Measurements from ENCODE around the gene EXOSC3.

Gene EXOSC3

DNA sequence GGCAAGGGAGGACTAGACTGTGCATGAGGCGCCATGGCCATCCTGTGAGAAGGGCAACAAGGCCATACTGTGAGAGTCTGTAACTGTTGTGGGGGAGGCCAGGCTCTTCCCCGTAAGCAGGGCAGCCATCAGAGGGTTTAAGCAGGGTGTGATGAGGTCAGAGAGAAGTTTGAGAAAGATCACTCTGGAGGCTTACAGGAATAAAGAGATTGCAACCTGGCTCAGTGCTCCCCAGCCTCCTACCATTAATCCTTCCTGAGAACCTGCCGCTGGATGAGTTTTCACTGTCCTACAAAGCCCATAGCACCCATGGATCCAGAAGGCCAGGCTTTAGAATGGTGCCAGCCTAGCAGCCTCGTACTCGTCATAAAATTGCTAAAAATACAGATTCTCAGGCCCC, 45.6 kb downstream of the EXOSC3 start:
- DNase-seq (ENCODE audit: low read depth in 3 of 3, low spot score in 1 of 3): no peak

DNA sequence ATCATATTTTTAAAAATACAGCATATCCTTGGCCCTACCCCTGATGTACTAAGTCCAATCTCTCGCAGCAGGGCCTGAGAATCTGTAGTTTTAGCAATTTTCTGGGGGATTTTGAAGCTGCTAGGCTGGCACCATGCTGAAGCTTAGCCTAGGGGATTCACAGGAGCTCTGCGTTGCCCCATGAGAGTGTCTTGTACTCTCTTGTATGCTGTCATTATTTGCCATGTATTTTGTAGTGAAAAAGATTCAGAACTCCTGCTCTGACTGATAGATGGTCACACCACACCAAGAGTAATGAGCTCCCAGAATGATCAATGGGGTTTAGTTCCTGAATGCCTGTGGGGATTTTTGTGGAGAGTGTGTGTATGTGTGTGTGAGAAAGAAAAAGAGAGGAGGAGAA, 51.9 kb downstream of the EXOSC3 start:
- no peak for DNase-seq (ENCODE audit: low read depth in 3 of 3, low spot score in 1 of 3)

GRCh38 chr9:37732086-37732741, 52.6 kb downstream of the EXOSC3 start:
- DNase-seq (ENCODE audit: low read depth in 3 of 3, low spot score in 1 of 3): no peak

GRCh38 chr9:37730839-37731238, 54.0 kb downstream of the EXOSC3 start:
- no peak for DNase-seq (ENCODE audit: low read depth in 3 of 3, low spot score in 1 of 3)

DNA sequence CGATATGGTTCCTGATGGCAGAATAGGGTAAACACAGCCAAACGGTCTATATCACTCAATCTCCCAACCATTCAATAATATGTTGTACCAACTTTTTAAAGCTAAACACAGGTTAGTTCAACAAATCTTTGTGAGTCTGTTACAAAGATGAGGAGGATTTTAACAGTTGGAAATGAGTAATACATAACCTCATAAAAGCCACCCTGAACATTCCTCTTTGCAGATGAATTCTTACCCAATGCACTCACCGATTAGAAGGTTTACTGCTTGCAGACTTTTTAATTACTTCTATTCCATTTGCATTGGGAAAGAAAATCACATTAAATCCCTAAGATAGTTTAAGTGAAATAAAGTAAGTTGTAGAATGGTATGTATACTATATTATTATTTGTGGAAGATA, 54.6 kb downstream of the EXOSC3 start:
- DNase-seq (ENCODE audit: low read depth in 3 of 3, low spot score in 1 of 3): no peak
